ENCODE data around the gene PRR7.

GRCh38 chr5:177404641-177405179, 41.9 kb upstream of the PRR7 start:
- TF ChIP-seq CTCF (IDR thresholded peaks at IDR 0.05; ENCODE audit: poor library complexity) (no peak), EZH2 (IDR thresholded peaks at IDR 0.05; ENCODE audit: borderline replicate concordance) (no peak), EZH2phosphoT487 (IDR thresholded peaks at IDR 0.05; ENCODE audit: low read depth, severe bottlenecking, unreplicated experiment) (no peak)

Data from hepatocyte (in vitro differentiated cells).